Cortex of kidney (tissue), 1 donor: ENCODE data around the gene KSR1.

Experiments used
- DNase-seq: peaks from one replicate; lab custom pipeline; 2025; lab: John Stamatoyannopoulos, UW

KSR1 gene

GRCh38 chr17:27514595-27515413, 58.6 kb downstream of the KSR1 start:
- no peak for DNase-seq

- no peak for DNase-seq
Observed at GRCh38 chr17:27518048-27518447, 61.8 kb downstream of the KSR1 start.

GRCh38 chr17:27518545-27519521, 62.6 kb downstream of the KSR1 start:
- DNase-seq: no peak

- no peak for DNase-seq
Observed at GRCh38 chr17:27519550-27519949, 63.3 kb downstream of the KSR1 start.

- no peak for DNase-seq
Observed at GRCh38 chr17:27520491-27521185, 64.4 kb downstream of the KSR1 start.

GRCh38 chr17:27521281-27522027, 65.2 kb downstream of the KSR1 start:
- no peak for DNase-seq

- DNase-seq: no peak
Observed at GRCh38 chr17:27522028-27522635, 65.9 kb downstream of the KSR1 start.

GRCh38 chr17:27523712-27524111, 67.5 kb downstream of the KSR1 start:
- no peak for DNase-seq

- no peak for DNase-seq
Observed at GRCh38 chr17:27524594-27524993, 68.3 kb downstream of the KSR1 start.

- no peak for DNase-seq
Observed at GRCh38 chr17:27525316-27525715, 69.1 kb downstream of the KSR1 start.

- no peak for DNase-seq
Observed at GRCh38 chr17:27525836-27526603, 69.8 kb downstream of the KSR1 start.

GRCh38 chr17:27526604-27527002, 70.4 kb downstream of the KSR1 start:
- no peak for DNase-seq

- no peak for DNase-seq
Observed at GRCh38 chr17:27529230-27529796, 73.1 kb downstream of the KSR1 start.

- no peak for DNase-seq
Observed at GRCh38 chr17:27530764-27531391, 74.6 kb downstream of the KSR1 start.

GRCh38 chr17:27531469-27531961, 75.3 kb downstream of the KSR1 start:
- DNase-seq: no peak

GRCh38 chr17:27532269-27533263, 76.3 kb downstream of the KSR1 start:
- DNase-seq: no peak

- no peak for DNase-seq
Observed at GRCh38 chr17:27533874-27534815, 77.9 kb downstream of the KSR1 start.
